K562 (cell line): ENCODE results near the gene TCP10L. TPM values are rescaled to one million over a fixed set of nuclear protein-coding genes. Genes with fewer than 3 reads are reported as not detected.

Source experiments
- AFF4 ChIP-seq: sonication (generic); formaldehyde crosslinking; IDR thresholded peaks from 2 replicates; pipeline ENCODE4 v1.8.0; 2023; ENCODE audit warnings: mild to moderate bottlenecking, missing genetic modification reagents
- HMGN3 ChIP-seq: IDR thresholded peaks from 2 replicates; pipeline ENCODE4 v1.6.1; 2011; ENCODE audit warnings: borderline replicate concordance, low read depth, mild to moderate bottlenecking, mixed read lengths, low read length; ENCODE audit not compliant: insufficient read length; ENCODE audit errors: extremely low read depth
- HOXB6 ChIP-seq: fragments of 250-450 bp; sonication (Bioruptor Pico); IDR thresholded peaks from 2 replicates; pipeline ENCODE4 v1.5.1; 2022; ENCODE audit warnings: mild to moderate bottlenecking, borderline replicate concordance
- POLR2G ChIP-seq: fragments of 200-400 bp; formaldehyde crosslinking; IDR thresholded peaks from 2 replicates; pipeline ENCODE4 v1.6.1; 2017; ENCODE audit warnings: low read depth, mild to moderate bottlenecking, antibody characterized with exemption, low read length, moderate library complexity
- RBM34 ChIP-seq: fragments of 200-400 bp; formaldehyde crosslinking; IDR thresholded peaks from 2 replicates; pipeline ENCODE4 v1.6.1; 2018; ENCODE audit warnings: low read length, borderline replicate concordance; ENCODE audit not compliant: insufficient read depth
- STAT5A ChIP-seq: IDR thresholded peaks from 2 replicates; pipeline ENCODE4 v1.6.1; 2012; ENCODE audit warnings: low read length, inconsistent platforms, borderline replicate concordance
- STAT5B ChIP-seq: fragments of 250-450 bp; sonication (Bioruptor Pico); IDR thresholded peaks from 2 replicates; pipeline ENCODE4 v1.8.0; 2021; ENCODE audit warnings: mild to moderate bottlenecking, inconsistent platforms
- THRAP3 ChIP-seq: fragments of 450-650 bp; IDR thresholded peaks from 2 replicates; pipeline ENCODE4 v1.6.1; 2016; ENCODE audit warnings: mild to moderate bottlenecking, inconsistent platforms, borderline replicate concordance
- TRIM24 ChIP-seq, 2 experiments: fragments of 450-650 bp; IDR thresholded peaks; 2 replicates each; pipeline ENCODE4 v1.6.1; 2016
- ZBTB26 ChIP-seq: fragments of 450-650 bp; formaldehyde crosslinking; IDR thresholded peaks from 2 replicates; pipeline ENCODE4 v1.4.0; 2022; ENCODE audit warnings: missing genetic modification characterization
- ZNF324 ChIP-seq: fragments of 250-450 bp; sonication (Bioruptor Pico); IDR thresholded peaks from 2 replicates; pipeline ENCODE4 v1.4.0; 2020; ENCODE audit warnings: mild to moderate bottlenecking
- ZNF445 ChIP-seq: fragments of 250-450 bp; sonication (Bioruptor Pico); IDR thresholded peaks from 2 replicates; pipeline ENCODE4 v1.4.0; 2020; ENCODE audit warnings: low read depth, mild to moderate bottlenecking, moderate library complexity
- polyA plus RNA-seq, 8 experiments: library from polyadenylated mRNA; depleted of rRNA in 4 of 8; stranded (reverse) in 5 of 8; unstranded in 3 of 8; fragments of >200 nt; fragmentation: Nextera tagmentation in 2 of 8; fragmentation: Illumina TruSeq in 1 of 8; extraction: Ambion mirVana in 2 of 8; extraction: Trizol in 1 of 8; gene quantifications; 2 replicates each; pipeline versions ENCODE4 v1.2.1 to v1.2.3, GENCODE V29; 2011 to 2014; ENCODE audit warnings: inconsistent platforms in 1 of 8, missing spikeins in 1 of 8
- total RNA-seq, 7 experiments: library from RNA; depleted of rRNA in 6 of 7; stranded (reverse); fragments of >200 nt in 6 of 7; fragmentation: Illumina TruSeq in 2 of 7; extraction: Trizol in 2 of 7; gene quantifications; 2 replicates each; pipeline versions ENCODE4 v1.2.1 to v1.2.3, GENCODE V29; 2011 to 2021; ENCODE audit warnings: low replicate concordance in 1 of 7

The TCP10L gene
- total and polyA plus RNA-seq, 9 of the 15 experiments (the other 6 are each of a cell fraction or from before 2014, with no cell fraction given): 0.34 to 0.91 (median 0.56) TPM; not detected in 2

DNA sequence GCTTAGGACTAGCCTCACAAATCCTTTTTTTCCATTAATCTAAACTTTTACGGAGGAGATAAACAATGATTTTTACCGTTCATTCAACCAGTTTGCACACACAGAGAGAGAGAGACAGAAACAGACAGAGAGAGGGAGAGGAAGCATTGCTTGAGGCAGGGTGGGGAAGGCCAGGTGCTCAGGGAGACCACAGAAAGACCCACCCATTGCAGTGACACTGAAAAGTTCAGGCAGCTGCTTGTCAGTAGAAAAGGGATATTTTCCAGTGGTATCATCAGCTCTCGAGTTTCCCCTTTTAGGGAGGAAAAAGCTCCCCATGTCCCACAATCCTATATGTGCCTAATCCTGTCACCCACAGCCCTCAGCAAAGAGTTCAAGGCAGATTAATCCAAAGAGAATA is 27.2 kb downstream of the TCP10L start (continued):
- TF ChIP-seq AFF4 (CRISPR knock-in tag) (no peak), ZNF445 (CRISPR knock-in tag) (no peak), ZBTB26 (no peak), THRAP3 (no peak), HMGN3 (no peak), STAT5A (no peak), ZNF324 (no peak), POLR2G (no peak), STAT5B (CRISPR knock-in tag) (no peak), RBM34 (no peak), HOXB6 (CRISPR knock-in tag) (no peak), TRIM24 (IDR thresholded peaks at IDR 0.05) (no peak)
- TF ChIP-seq, all 486 proteins: peak for 0
